HepG2 (cell line): ENCODE data around the gene IP6K1. TPM values are rescaled to one million over a fixed set of nuclear protein-coding genes. Genes with fewer than 3 reads are reported as not detected.
A peak's percentile ranks its signal among the peaks of the same experiment; 100 is the strongest.

ENCODE experiments used
- AHR ChIP-seq: IDR thresholded peaks from 2 replicates; pipeline ENCODE4 v1.6.1; 2018; ENCODE audit warnings: missing genetic modification reagents, missing compliant biosample characterization
- ARID2 ChIP-seq: sonication (generic); formaldehyde crosslinking; IDR thresholded peaks from 2 replicates; pipeline ENCODE4 v1.8.1; 2022; ENCODE audit warnings: mild to moderate bottlenecking, missing genetic modification reagents, borderline replicate concordance
- E2F5 ChIP-seq: sonication (generic); formaldehyde crosslinking; conservative IDR thresholded peaks from 2 replicates; pipeline ENCODE4 v1.4.0; 2020; ENCODE audit warnings: missing genetic modification reagents
- EHMT2 ChIP-seq: fragments of 200-600 bp; sonication (generic); IDR thresholded peaks from 2 replicates; pipeline ENCODE4 v1.7.0; 2017; ENCODE audit warnings: antibody characterized with exemption, low read depth, low read length, borderline replicate concordance
- GLMP ChIP-seq: sonication (generic); formaldehyde crosslinking; IDR thresholded peaks from 2 replicates; pipeline ENCODE4 v1.9.0; 2021; ENCODE audit warnings: missing genetic modification reagents, mild to moderate bottlenecking, borderline replicate concordance
- HMG20B ChIP-seq: conservative IDR thresholded peaks from 2 replicates; pipeline ENCODE4 v1.6.1; 2016; ENCODE audit warnings: missing genetic modification reagents, missing compliant biosample characterization
- MEF2D ChIP-seq: sonication (generic); formaldehyde crosslinking; IDR thresholded peaks from 2 replicates; pipeline ENCODE4 v1.5.1; 2020; ENCODE audit warnings: mild to moderate bottlenecking, missing genetic modification reagents
- MYC ChIP-seq: sonication (generic); formaldehyde crosslinking; IDR thresholded peaks from 2 replicates; pipeline ENCODE4 v1.9.0; 2021; ENCODE audit warnings: missing genetic modification reagents, borderline replicate concordance
- SALL2 ChIP-seq: sonication (generic); formaldehyde crosslinking; IDR thresholded peaks from 2 replicates; pipeline ENCODE4 v1.8.1; 2023; ENCODE audit warnings: mild to moderate bottlenecking, missing genetic modification reagents, inconsistent platforms
- TARDBP ChIP-seq: sonication (generic); formaldehyde crosslinking; IDR thresholded peaks from 2 replicates; pipeline ENCODE4 v1.8.0; 2022; ENCODE audit warnings: mild to moderate bottlenecking, missing genetic modification reagents
- TBX3 ChIP-seq: fragments of 450-650 bp; IDR thresholded peaks from 2 replicates; pipeline ENCODE4 v1.6.1; 2017; ENCODE audit warnings: antibody characterized with exemption, mild to moderate bottlenecking, inconsistent platforms, borderline replicate concordance
- ZNF282 ChIP-seq: fragments of 450-650 bp; IDR thresholded peaks from 2 replicates; pipeline ENCODE4 v1.6.1; 2018; ENCODE audit not compliant: partially characterized antibody
- ZNF367 ChIP-seq: sonication (generic); formaldehyde crosslinking; IDR thresholded peaks from 2 replicates; pipeline ENCODE4 v1.4.0; 2020; ENCODE audit warnings: missing genetic modification reagents, borderline replicate concordance
- ZNF503 ChIP-seq: sonication (generic); formaldehyde crosslinking; IDR thresholded peaks from 2 replicates; pipeline ENCODE4 v1.4.0; 2020; ENCODE audit warnings: missing genetic modification reagents
- ZNF772 ChIP-seq: sonication (generic); formaldehyde crosslinking; IDR thresholded peaks from 2 replicates; pipeline ENCODE4 v1.5.0; 2020; ENCODE audit warnings: mild to moderate bottlenecking, missing genetic modification reagents
- ZNF784 ChIP-seq: sonication (generic); formaldehyde crosslinking; IDR thresholded peaks from 2 replicates; pipeline ENCODE4 v1.5.1; 2020; ENCODE audit warnings: missing genetic modification reagents, mild to moderate bottlenecking, borderline replicate concordance
- ZNF839 ChIP-seq: sonication (generic); formaldehyde crosslinking; IDR thresholded peaks from 2 replicates; pipeline ENCODE4 v1.4.0; 2020; ENCODE audit warnings: missing genetic modification reagents, mild to moderate bottlenecking, borderline replicate concordance
- ZSCAN31 ChIP-seq: sonication (generic); formaldehyde crosslinking; IDR thresholded peaks from 2 replicates; pipeline ENCODE4 v1.5.0; 2020; ENCODE audit warnings: low read depth, mild to moderate bottlenecking, missing genetic modification reagents
- polyA plus RNA-seq, 8 experiments: library from polyadenylated mRNA; depleted of rRNA in 3 of 8; stranded (reverse) in 7 of 8; unstranded in 1 of 8; fragments of >200 nt; fragmentation: Illumina TruSeq in 4 of 8; extraction: Trizol in 4 of 8; gene quantifications; 2 replicates each; pipeline versions ENCODE4 v1.2.1 to v1.2.3, GENCODE V29; 2011 to 2016; ENCODE audit warnings: low read depth in 4 of 8, missing spikeins in 1 of 8, mixed read lengths in 1 of 8; ENCODE audit not compliant: insufficient read depth in 1 of 8
- total RNA-seq, 5 experiments: library from RNA; depleted of rRNA; stranded (reverse); fragments of >200 nt; fragmentation: Illumina TruSeq; extraction: Trizol; gene quantifications; 2 replicates each; pipeline ENCODE4 v1.2.3, GENCODE V29; 2016; ENCODE audit warnings: low read depth in 1 of 5
- TF ChIP-seq, protein P1 (sequence below): sonication (generic); formaldehyde crosslinking; IDR thresholded peaks from 2 replicates; pipeline ENCODE4 v1.8.1; 2023; ENCODE audit warnings: mild to moderate bottlenecking, missing genetic modification reagents
- TF ChIP-seq, protein P2 (sequence below): sonication (generic); formaldehyde crosslinking; IDR thresholded peaks from 2 replicates; pipeline ENCODE4 v1.5.0; 2020; ENCODE audit warnings: missing genetic modification reagents

The IP6K1 gene
- total and polyA plus RNA-seq, 2 of the 13 experiments (the other 11 are each of a cell fraction or from before 2014, with no cell fraction given), result 17.7 to 29.7 TPM

DNA sequence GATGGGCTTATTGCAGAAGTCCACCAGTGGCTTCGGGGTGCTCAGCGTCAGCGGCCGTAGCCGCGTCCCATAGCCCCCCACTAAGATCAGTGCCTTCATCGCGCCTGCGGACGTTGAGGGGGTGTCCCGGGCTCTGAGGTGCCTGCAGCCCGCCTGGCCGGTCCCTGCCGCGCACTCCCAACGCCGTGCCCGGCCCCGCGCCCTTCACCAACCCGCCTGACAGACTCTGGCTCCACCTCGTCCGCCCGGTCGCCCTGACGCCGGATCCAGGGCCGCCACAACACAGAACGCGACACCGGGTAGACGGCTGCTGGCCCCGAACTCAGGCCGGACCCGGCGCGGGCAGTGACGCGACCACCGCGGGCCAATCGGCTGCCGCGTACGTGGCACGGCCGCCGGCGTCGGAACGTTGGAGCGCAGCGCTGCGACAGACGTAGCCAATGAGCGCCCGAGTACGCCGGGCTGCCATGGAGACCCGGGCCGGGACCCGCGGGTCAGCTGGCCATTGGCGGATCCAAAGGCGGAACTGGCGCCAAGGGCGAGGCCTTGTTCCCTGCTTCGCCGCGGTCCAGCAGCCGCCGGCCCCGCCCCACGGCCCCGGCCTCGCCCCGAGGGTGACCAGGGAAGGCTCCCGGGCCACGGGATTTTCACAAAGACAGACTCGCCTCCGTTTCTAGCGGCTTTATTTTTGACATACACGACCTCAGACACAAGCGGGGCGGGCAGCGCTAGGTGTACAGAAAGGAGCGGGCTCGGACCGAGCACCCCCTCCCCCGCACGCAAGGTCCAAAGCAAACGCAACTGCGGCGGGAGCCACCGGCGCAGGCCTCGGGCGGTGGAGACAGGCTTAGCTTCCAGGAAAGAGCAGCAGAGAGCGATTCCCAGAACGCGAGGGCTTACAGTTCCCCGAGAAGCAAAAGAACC lies 62.5 kb downstream of the IP6K1 start, which contains the start of gene GMPPB (continued):
- 0 out of 2 replicates have a peak, but pooled peaks have one; percentile 43 for TF ChIP-seq ZSCAN31
- no peak; the same call in none of the 2 replicates for TF ChIP-seq SALL2
- TF ChIP-seq, protein P1, sequence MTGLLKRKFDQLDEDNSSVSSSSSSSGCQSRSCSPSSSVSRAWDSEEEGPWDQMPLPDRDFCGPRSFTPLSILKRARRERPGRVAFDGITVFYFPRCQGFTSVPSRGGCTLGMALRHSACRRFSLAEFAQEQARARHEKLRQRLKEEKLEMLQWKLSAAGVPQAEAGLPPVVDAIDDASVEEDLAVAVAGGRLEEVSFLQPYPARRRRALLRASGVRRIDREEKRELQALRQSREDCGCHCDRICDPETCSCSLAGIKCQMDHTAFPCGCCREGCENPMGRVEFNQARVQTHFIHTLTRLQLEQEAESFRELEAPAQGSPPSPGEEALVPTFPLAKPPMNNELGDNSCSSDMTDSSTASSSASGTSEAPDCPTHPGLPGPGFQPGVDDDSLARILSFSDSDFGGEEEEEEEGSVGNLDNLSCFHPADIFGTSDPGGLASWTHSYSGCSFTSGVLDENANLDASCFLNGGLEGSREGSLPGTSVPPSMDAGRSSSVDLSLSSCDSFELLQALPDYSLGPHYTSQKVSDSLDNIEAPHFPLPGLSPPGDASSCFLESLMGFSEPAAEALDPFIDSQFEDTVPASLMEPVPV, result no peak
- TF ChIP-seq MEF2D, result no peak
- TF ChIP-seq ZNF839 (CRISPR knock-in tag), result no peak
- no peak for TF ChIP-seq ZNF367 (CRISPR knock-in tag)
- TF ChIP-seq ZNF503, result peak; percentile 41; the same call in 1 of the 2 replicates
- TF ChIP-seq TARDBP, result no peak
- TF ChIP-seq, protein P2, sequence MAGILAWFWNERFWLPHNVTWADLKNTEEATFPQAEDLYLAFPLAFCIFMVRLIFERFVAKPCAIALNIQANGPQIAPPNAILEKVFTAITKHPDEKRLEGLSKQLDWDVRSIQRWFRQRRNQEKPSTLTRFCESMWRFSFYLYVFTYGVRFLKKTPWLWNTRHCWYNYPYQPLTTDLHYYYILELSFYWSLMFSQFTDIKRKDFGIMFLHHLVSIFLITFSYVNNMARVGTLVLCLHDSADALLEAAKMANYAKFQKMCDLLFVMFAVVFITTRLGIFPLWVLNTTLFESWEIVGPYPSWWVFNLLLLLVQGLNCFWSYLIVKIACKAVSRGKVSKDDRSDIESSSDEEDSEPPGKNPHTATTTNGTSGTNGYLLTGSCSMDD (CRISPR knock-in tag), result 0 out of 2 replicates have a peak, but pooled peaks have one; percentile 30
- no peak; the same call in 1 of the 2 replicates for TF ChIP-seq HMG20B (CRISPR knock-in tag)
- peak; percentile 66 for TF ChIP-seq ZNF772 (CRISPR knock-in tag)
- 0 out of 2 replicates have a peak, but pooled peaks have one; percentile 17 for TF ChIP-seq AHR (CRISPR knock-in tag)
- TF ChIP-seq ZNF282, result no peak
- no peak for TF ChIP-seq TBX3
- TF ChIP-seq E2F5 (CRISPR knock-in tag), result no peak; the same call in none of the 2 replicates
- TF ChIP-seq MYC (CRISPR knock-in tag), result peak; percentile 33; the same call in 1 of the 2 replicates
- no peak for TF ChIP-seq ARID2 (CRISPR knock-in tag)
- no peak for TF ChIP-seq ZNF784
- TF ChIP-seq GLMP, result no peak
- TF ChIP-seq EHMT2, result no peak
